T-helper 2 cell treated with Interferon-gamma antibody and Interleukin-4, amounts not matched to agents 100 ng/mL and 5 ng/mL, for 36 hours (primary cell): Measurements from ENCODE around the gene PLSCR3. TPM values are rescaled to one million over a fixed set of nuclear protein-coding genes. Genes with fewer than 3 reads are reported as not detected.

Experiments
- intact Hi-C: fragments of 100-400 bp; cut with micrococcal nuclease; formaldehyde crosslinking; loops from one replicate; pipeline ENCODE4 v1.15.1; 2023
- total RNA-seq: library from RNA; stranded (reverse); gene quantifications from 2 replicates; pipeline ENCODE4 v1.2.3, GENCODE V29; 2022

Gene PLSCR3
- total RNA-seq, 1 donor from 2014 or later: 147 TPM

- intact Hi-C loops: loop anchor here (5.0 to 10.0 kb wide), 4 partner anchors 46 to 334 kb away; partner anchors contain the start of genes EIF5A, POLR2A, SLC35G6 and TMEM256
Observed at GRCh38 chr17:7352910-7353635, 41.3 kb downstream of the PLSCR3 start.

- intact Hi-C loops: loop anchor here (5.0 to 10.0 kb wide), 4 partner anchors 45 to 335 kb away; partner anchors contain the start of genes EIF5A, POLR2A, SLC35G6 and TMEM256
Observed at GRCh38 chr17:7352503-7352889, 41.8 kb downstream of the PLSCR3 start.

GRCh38 chr17:7351665-7352502 lies 42.4 kb downstream of the PLSCR3 start, which contains the start of gene KCTD11:
Gene KCTD11, plus strand, starts transcription at chr17:7352162.
- intact Hi-C loops: loop anchor here (1.0 to 10.0 kb wide), 7 partner anchors 15 to 335 kb away; partner anchors contain the start of genes ACAP1, EIF5A, NEURL4 and POLR2A

GRCh38 chr17:7348478-7349242 lies 45.7 kb downstream of the PLSCR3 start:
- intact Hi-C loops: no loop called here

GRCh38 chr17:7347630-7348477 lies 46.5 kb downstream of the PLSCR3 start:
- intact Hi-C loops: no loop called here

- intact Hi-C loops: no loop called here
Observed at GRCh38 chr17:7346761-7347614, 47.3 kb downstream of the PLSCR3 start.

- intact Hi-C loops: no loop called here
Observed at GRCh38 chr17:7343250-7343649, 51.1 kb downstream of the PLSCR3 start.

GRCh38 chr17:7341842-7342241 lies 52.5 kb downstream of the PLSCR3 start:
- intact Hi-C loops: no loop called here

- intact Hi-C loops: no loop called here
Observed at GRCh38 chr17:7340179-7340578, 54.1 kb downstream of the PLSCR3 start.

Other genes starting within 250 kb of the PLSCR3 start
- 0.91 and 1.8 TPM in 2 replicates for gene ASGR1, start 215.2 kb downstream of the PLSCR3 start, total RNA-seq
- 9.1 and 9.6 TPM in 2 replicates for gene DLG4, start 174.7 kb downstream of the PLSCR3 start, total RNA-seq
- gene ACADVL, start 174.6 kb downstream of the PLSCR3 start, total RNA-seq: 340 and 346 TPM in 2 replicates
- 46.4 and 51.1 TPM in 2 replicates for gene DVL2, start 160.0 kb downstream of the PLSCR3 start, total RNA-seq
- 53.4 and 55.1 TPM in 2 replicates for gene PHF23, start 155.1 kb downstream of the PLSCR3 start, total RNA-seq
- 223 and 242 TPM in 2 replicates for gene GABARAP, start 152.1 kb downstream of the PLSCR3 start, total RNA-seq
- gene CTDNEP1, start 142.8 kb downstream of the PLSCR3 start, total RNA-seq: 170 and 179 TPM in 2 replicates
- 56.5 and 57.8 TPM in 2 replicates for gene ELP5, start 142.3 kb downstream of the PLSCR3 start, total RNA-seq
- 0.32 and 0.39 TPM in 2 replicates for gene CLDN7, start 132.0 kb downstream of the PLSCR3 start, total RNA-seq
- gene SLC2A4, start 112.8 kb downstream of the PLSCR3 start, total RNA-seq: 0.07 TPM in 1 of 2 replicates, not detected in the other
- 1.3 and 1.4 TPM in 2 replicates for gene YBX2, start 99.9 kb downstream of the PLSCR3 start, total RNA-seq
- gene EIF5A, start 86.9 kb downstream of the PLSCR3 start, total RNA-seq: 709 TPM in 2 replicates
- 78.5 and 83.2 TPM in 2 replicates for gene GPS2, start 79.2 kb downstream of the PLSCR3 start, total RNA-seq
- 38.5 and 44.1 TPM in 2 replicates for gene NEURL4, start 65.2 kb downstream of the PLSCR3 start, total RNA-seq
- gene ACAP1, start 58.0 kb downstream of the PLSCR3 start, total RNA-seq: 580 and 590 TPM in 2 replicates
- 8.2 TPM in 2 replicates for gene KCTD11, start 42.4 kb downstream of the PLSCR3 start, total RNA-seq
- not detected in 2 replicates for gene TMEM95, start 39.4 kb downstream of the PLSCR3 start, total RNA-seq
- gene TNK1, start 13.4 kb downstream of the PLSCR3 start, total RNA-seq: 1.2 and 1.4 TPM in 2 replicates
- 54.3 and 56.3 TPM in 2 replicates for gene TMEM256, start 9.6 kb upstream of the PLSCR3 start, total RNA-seq
- 1.2 TPM in 2 replicates for gene NLGN2, start 13.3 kb upstream of the PLSCR3 start, total RNA-seq
- gene SPEM1, start 25.8 kb upstream of the PLSCR3 start, total RNA-seq: not detected in 2 replicates
- gene SPEM2, start 31.1 kb upstream of the PLSCR3 start, total RNA-seq: not detected in 2 replicates
- not detected in 2 replicates for gene SPEM3, start 34.3 kb upstream of the PLSCR3 start, total RNA-seq
- gene TMEM102, start 40.9 kb upstream of the PLSCR3 start, total RNA-seq: 14.4 TPM in 2 replicates
- gene FGF11, start 45.0 kb upstream of the PLSCR3 start, total RNA-seq: 5.6 and 5.8 TPM in 2 replicates
- 11.0 and 11.4 TPM in 2 replicates for gene CHRNB1, start 50.5 kb upstream of the PLSCR3 start, total RNA-seq
- gene ZBTB4, start 85.1 kb upstream of the PLSCR3 start, total RNA-seq: 21.6 and 22.3 TPM in 2 replicates
- not detected in 2 replicates for gene SLC35G6, start 86.9 kb upstream of the PLSCR3 start, total RNA-seq
- gene POLR2A, start 89.8 kb upstream of the PLSCR3 start, total RNA-seq: 192 and 200 TPM in 2 replicates
- gene TNFSF12, start 154.5 kb upstream of the PLSCR3 start, total RNA-seq: 66.6 and 67.0 TPM in 2 replicates
- 3.2 TPM in 2 replicates for gene TNFSF13, start 164.2 kb upstream of the PLSCR3 start, total RNA-seq
- gene SENP3, start 167.4 kb upstream of the PLSCR3 start, total RNA-seq: 50.9 and 55.3 TPM in 2 replicates
- gene CD68, start 185.1 kb upstream of the PLSCR3 start, total RNA-seq: 8.3 and 9.4 TPM in 2 replicates
- 79.6 and 79.9 TPM in 2 replicates for gene MPDU1, start 189.3 kb upstream of the PLSCR3 start, total RNA-seq
- 0.25 and 0.50 TPM in 2 replicates for gene SOX15, start 195.6 kb upstream of the PLSCR3 start, total RNA-seq
- 30.3 and 31.7 TPM in 2 replicates for gene FXR2, start 220.4 kb upstream of the PLSCR3 start, total RNA-seq
- gene SAT2, start 233.3 kb upstream of the PLSCR3 start, total RNA-seq: 17.8 and 18.2 TPM in 2 replicates
- gene SHBG, start 235.6 kb upstream of the PLSCR3 start, total RNA-seq: not detected in 2 replicates